Effector memory CD4-positive, alpha-beta T cell (primary cell): ENCODE data around the gene ITGB5.

ENCODE experiments used
- DNase-seq, 3 donors: peaks; one replicate each; pipeline ENCODE4 v3.0.0-alpha.2; 2020
- H3K27ac ChIP-seq: 2 replicates; pipeline ENCODE4 v1.7.0; 2013; ENCODE audit warnings: mild to moderate bottlenecking, low read length, moderate library complexity; ENCODE audit not compliant: insufficient read depth, poor library complexity, severe bottlenecking
- H3K27me3 ChIP-seq: replicated peaks from 2 replicates; pipeline ENCODE4 v1.7.0; 2013; ENCODE audit warnings: mild to moderate bottlenecking, low read length; ENCODE audit not compliant: insufficient read depth, control insufficient read depth, poor library complexity, severe bottlenecking
- H3K36me3 ChIP-seq: 2 replicates; pipeline ENCODE4 v1.7.0; 2013; ENCODE audit warnings: mild to moderate bottlenecking, low read length, moderate library complexity; ENCODE audit not compliant: control insufficient read depth, insufficient read depth
- H3K4me1 ChIP-seq: 2 replicates; pipeline ENCODE4 v1.7.0; 2013; ENCODE audit warnings: low read length, mild to moderate bottlenecking; ENCODE audit not compliant: control insufficient read depth, insufficient read depth, poor library complexity, severe bottlenecking
- H3K4me3 ChIP-seq: 2 replicates; pipeline ENCODE4 v1.7.0; 2013; ENCODE audit warnings: low read length, low read depth, mild to moderate bottlenecking; ENCODE audit not compliant: insufficient read depth, poor library complexity, severe bottlenecking
- H3K9me3 ChIP-seq: 2 replicates; pipeline ENCODE4 v1.7.0; 2013; ENCODE audit warnings: mild to moderate bottlenecking, low read length, moderate library complexity; ENCODE audit not compliant: control insufficient read depth
- total RNA-seq, 3 donors: gene quantifications; one replicate each; lab custom pipeline; 2026; lab: John Stamatoyannopoulos, UW

Gene ITGB5, protein sequence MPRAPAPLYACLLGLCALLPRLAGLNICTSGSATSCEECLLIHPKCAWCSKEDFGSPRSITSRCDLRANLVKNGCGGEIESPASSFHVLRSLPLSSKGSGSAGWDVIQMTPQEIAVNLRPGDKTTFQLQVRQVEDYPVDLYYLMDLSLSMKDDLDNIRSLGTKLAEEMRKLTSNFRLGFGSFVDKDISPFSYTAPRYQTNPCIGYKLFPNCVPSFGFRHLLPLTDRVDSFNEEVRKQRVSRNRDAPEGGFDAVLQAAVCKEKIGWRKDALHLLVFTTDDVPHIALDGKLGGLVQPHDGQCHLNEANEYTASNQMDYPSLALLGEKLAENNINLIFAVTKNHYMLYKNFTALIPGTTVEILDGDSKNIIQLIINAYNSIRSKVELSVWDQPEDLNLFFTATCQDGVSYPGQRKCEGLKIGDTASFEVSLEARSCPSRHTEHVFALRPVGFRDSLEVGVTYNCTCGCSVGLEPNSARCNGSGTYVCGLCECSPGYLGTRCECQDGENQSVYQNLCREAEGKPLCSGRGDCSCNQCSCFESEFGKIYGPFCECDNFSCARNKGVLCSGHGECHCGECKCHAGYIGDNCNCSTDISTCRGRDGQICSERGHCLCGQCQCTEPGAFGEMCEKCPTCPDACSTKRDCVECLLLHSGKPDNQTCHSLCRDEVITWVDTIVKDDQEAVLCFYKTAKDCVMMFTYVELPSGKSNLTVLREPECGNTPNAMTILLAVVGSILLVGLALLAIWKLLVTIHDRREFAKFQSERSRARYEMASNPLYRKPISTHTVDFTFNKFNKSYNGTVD
- 0.61 to 1.5 (median 0.69) reads per million in 3 donors for total RNA-seq

- no peak for DNase-seq
These were observed at the start of gene ITGB5 for GRCh38 chr3:124887177-124887931. TSS of gene ITGB5 (minus strand) at chr3:124887365. CDS start at chr3:124887000, 365 bp downstream.

DNA sequence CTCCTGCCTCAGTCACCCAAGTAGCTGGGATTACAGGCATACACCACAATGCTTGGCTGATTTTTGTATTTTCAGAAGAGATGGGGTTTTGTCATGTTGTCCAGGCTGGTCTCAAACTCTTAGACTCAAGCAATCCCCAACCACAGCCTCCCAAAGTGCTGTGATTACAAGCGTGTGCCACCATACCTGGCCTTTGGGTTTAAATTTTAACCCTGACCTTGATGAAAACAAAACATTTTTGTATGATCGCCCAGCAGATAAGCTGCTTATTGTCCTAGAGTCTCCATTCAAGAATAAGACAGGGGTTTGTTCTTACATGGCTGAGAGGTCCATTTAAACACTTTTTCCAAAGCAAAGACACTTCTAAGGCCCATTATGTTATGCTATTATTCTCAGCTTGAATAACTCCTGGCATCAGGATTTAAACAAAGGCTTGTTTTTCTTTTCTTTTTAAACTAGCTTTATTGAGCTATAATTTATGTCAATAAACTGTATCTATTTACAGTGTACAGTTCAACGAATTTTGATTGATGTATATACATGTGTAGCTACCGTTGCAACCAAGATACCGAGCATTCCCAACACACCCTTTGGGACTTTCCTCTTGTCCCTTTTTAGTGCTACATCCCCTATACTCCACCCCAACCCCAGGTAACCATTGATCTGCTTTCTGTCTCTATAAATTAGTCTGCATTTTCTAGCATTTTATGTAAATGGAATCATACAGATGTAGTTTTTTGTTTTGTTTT lies 48.8 kb upstream of the ITGB5 start:
- no peaks in the 10 kb centered on the region for H3K4me1 ChIP-seq
- no peak overlapping the region for H3K27ac ChIP-seq
- H3K9me3 ChIP-seq, result no peaks in the 10 kb centered on the region
- H3K4me3 ChIP-seq, result no peak overlapping the region
- no peaks in the 10 kb centered on the region for H3K36me3 ChIP-seq
- no peak for DNase-seq
- no peaks in the 10 kb centered on the region for H3K27me3 ChIP-seq

More at GRCh38 chr3:124887177-124887931, at the start of gene ITGB5:
- H3K27ac ChIP-seq, result no peak within 1 kb of the TSS
- H3K4me1 ChIP-seq, result peaks cover 5% of the 10 kb centered on the region
- no peaks in the 10 kb centered on the region for H3K36me3 ChIP-seq
- peak within 1 kb of the TSS; percentile 67 for H3K4me3 ChIP-seq
- peaks cover 11% of the 10 kb centered on the region for H3K27me3 ChIP-seq
- H3K9me3 ChIP-seq, result no peaks in the 10 kb centered on the region

DNA sequence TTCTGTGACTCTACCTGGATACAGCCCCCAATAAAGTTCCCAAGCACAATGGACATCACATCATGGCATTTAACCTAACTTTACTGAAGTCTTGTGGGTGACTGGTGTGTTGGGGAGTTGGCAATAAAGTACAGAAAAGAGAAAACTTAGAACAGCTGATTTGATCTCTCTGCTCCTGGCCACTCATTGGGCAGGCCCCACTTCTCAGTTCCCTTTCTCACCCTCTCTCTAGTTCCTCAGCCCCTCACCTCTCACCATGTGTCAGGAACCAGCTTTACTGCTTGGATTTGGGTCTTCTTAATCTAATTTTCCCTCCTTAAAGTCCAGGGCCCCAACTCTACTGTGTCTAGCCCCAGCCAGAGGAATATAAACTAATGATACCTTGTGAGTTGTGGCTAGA lies 48.1 kb upstream of the ITGB5 start:
- no peaks in the 10 kb centered on the region for H3K27me3 ChIP-seq
- no peaks in the 10 kb centered on the region for H3K9me3 ChIP-seq
- H3K36me3 ChIP-seq, result no peaks in the 10 kb centered on the region
- DNase-seq, result no peak
- H3K4me1 ChIP-seq, result no peaks in the 10 kb centered on the region
- H3K27ac ChIP-seq, result no peak overlapping the region
- H3K4me3 ChIP-seq, result no peak overlapping the region

DNA sequence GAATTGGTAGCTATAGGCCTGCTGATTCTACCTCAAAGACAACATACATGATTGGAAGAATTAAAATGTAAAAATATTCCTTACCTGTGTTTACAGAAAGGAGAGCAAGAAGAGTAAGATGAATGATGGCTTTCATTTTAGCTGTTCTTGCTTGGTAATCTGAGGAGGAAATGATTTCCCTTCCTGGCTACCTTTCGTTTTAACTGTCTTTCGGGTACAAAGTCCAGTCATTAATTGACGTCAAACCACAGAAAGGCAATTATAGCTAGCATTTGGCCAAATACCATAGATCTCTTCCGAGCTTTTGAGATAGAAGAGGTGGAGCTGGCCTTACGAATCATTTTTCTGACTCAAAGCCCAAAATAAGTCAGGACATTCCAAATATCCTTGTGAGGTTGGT lies 47.4 kb upstream of the ITGB5 start, which contains the start of gene MUC13:
Gene MUC13 (minus strand): TSS at position 175 of the 400 bp plus-strand sequence. CDS start 39 bp downstream, at position 136.
- Histone ChIP-seq H3K4me3 (no peak within 1 kb of the TSS), H3K4me1 (no peaks in the 10 kb centered on the region), H3K36me3 (no peaks in the 10 kb centered on the region), H3K27me3 (no peaks in the 10 kb centered on the region), H3K9me3 (no peaks in the 10 kb centered on the region), H3K27ac (no peak within 1 kb of the TSS)
- no peak for DNase-seq

DNA sequence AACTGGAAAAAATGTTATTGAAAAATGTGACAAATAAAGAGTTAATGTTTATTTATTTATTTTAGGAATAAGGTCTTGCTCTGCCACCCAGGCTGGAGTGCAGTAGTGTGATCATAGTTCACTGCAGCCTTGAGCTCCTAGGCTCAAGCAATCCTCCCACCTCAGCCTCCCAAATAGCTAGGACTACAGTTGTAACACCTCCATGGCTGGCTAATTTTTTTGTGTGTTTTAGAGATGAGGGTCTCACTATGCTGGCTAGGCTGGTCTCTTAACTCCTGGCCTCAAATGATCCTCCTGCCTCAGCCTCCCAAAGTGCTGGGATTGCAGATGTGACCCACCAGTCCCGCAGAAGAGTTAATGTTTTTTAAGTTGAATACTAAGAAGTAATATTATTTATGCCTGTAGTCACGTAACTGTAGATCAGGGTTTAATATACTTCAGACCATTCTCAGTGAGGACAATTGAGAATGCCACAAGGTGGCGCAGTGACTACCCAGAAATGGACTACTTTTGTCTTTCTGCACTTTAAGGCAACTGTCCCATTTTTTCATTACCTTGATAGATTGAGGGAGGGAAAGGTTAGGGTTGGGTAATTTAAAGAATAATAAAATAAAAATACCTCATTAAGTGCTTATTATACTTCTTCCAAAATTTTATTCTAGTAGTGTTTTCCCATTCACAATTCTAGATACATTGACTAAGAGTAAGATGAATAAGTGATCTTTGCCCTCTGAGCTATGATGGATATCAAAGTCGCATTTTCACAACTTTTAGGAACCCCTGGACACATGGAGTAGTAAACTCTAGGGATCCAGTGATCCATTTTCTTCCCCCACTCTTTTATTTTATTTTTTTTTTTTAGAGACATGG lies 41.4 kb upstream of the ITGB5 start:
- H3K27ac ChIP-seq, result no peak overlapping the region
- H3K4me1 ChIP-seq, result no peaks in the 10 kb centered on the region
- no peaks in the 10 kb centered on the region for H3K27me3 ChIP-seq
- no peak overlapping the region for H3K4me3 ChIP-seq
- peak; percentile 8 to 39 (median 8) for DNase-seq
- H3K36me3 ChIP-seq, result no peaks in the 10 kb centered on the region
- no peaks in the 10 kb centered on the region for H3K9me3 ChIP-seq

DNA sequence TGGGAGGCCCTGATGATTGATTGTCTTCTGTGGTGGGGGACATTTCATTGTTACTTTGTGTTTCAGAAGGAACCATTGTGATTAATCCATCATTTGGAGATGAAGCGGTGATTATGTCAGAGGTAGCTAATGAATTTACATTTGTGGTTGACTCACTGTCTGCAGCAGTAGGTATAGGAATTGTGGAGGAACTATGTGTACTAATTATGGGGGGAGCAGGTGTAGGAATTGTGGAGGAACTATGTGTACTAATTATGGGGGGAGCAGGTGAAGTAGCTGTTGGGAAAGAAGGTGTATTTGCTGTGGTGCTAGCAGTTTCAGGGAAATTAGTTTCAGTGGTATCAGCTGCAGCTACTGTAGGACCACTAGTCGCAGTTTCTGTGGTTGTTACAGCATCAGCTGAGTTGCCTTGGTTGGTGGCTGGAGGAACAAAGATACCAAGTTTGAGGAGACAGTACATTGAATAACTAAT lies 40.4 kb upstream of the ITGB5 start:
- DNase-seq, result no peak
- Histone ChIP-seq H3K36me3 (no peaks in the 10 kb centered on the region), H3K9me3 (no peaks in the 10 kb centered on the region), H3K4me3 (no peak overlapping the region), H3K4me1 (no peaks in the 10 kb centered on the region), H3K27ac (no peak overlapping the region), H3K27me3 (no peaks in the 10 kb centered on the region)

GRCh38 chr3:124926426-124927101 lies 39.4 kb upstream of the ITGB5 start:
- no peaks in the 10 kb centered on the region for H3K27me3 ChIP-seq
- no peak overlapping the region for H3K4me3 ChIP-seq
- DNase-seq, result no peak
- no peaks in the 10 kb centered on the region for H3K4me1 ChIP-seq
- H3K27ac ChIP-seq, result no peak overlapping the region
- no peaks in the 10 kb centered on the region for H3K9me3 ChIP-seq
- no peaks in the 10 kb centered on the region for H3K36me3 ChIP-seq

DNA sequence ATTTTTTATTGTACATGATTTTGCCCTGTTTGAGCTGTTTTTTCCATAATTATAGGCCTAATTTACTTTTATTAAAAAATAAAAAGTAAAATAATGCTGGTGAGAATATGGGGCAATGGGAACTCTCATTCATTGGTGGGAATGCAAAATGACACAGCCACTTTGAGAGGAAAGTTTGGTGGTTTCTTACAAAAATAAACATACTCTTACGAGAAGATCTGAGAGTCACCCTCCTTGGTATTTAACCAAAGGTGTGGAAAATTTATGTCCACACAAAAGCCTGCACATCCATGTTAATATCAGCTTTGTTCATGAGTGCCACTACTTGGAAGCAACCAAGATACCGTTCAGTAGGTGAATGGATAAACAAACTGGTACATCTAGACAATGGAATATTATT lies 37.6 kb upstream of the ITGB5 start:
- DNase-seq, result no peak
- no peaks in the 10 kb centered on the region for H3K4me1 ChIP-seq
- H3K9me3 ChIP-seq, result no peaks in the 10 kb centered on the region
- H3K27ac ChIP-seq, result no peak overlapping the region
- H3K4me3 ChIP-seq, result no peak overlapping the region
- H3K36me3 ChIP-seq, result no peaks in the 10 kb centered on the region
- no peaks in the 10 kb centered on the region for H3K27me3 ChIP-seq
